ENCODE results near the gene OR4D11.
A peak's percentile ranks its signal among the peaks of the same experiment; 100 is the strongest.

The OR4D11 gene

GRCh38 chr11:59550368-59550841, 47.0 kb downstream of the OR4D11 start:
- peak; percentile 92 for DNase-seq

- peak; percentile 89 for DNase-seq
These were observed 47.7 kb downstream of the OR4D11 start for GRCh38 chr11:59550842-59551658.

- DNase-seq: peak; percentile 35
These were observed 48.5 kb downstream of the OR4D11 start for GRCh38 chr11:59551659-59552521.

GRCh38 chr11:59552844-59553243, 49.5 kb downstream of the OR4D11 start:
- no peak for DNase-seq

- no peak for DNase-seq
These were observed 49.9 kb downstream of the OR4D11 start for GRCh38 chr11:59553323-59553722.
